NOMO-1 (cell line): ENCODE measurements around the gene EML1.
A peak's percentile ranks its signal among the peaks of the same experiment; 100 is the strongest.

ENCODE experiments used
- DNase-seq, 2 experiments: peaks; one replicate each; lab custom pipeline; 2025; ENCODE audit not compliant: unreplicated experiment in 2 of 2; lab: John Stamatoyannopoulos, UW

EML1 gene

DNA sequence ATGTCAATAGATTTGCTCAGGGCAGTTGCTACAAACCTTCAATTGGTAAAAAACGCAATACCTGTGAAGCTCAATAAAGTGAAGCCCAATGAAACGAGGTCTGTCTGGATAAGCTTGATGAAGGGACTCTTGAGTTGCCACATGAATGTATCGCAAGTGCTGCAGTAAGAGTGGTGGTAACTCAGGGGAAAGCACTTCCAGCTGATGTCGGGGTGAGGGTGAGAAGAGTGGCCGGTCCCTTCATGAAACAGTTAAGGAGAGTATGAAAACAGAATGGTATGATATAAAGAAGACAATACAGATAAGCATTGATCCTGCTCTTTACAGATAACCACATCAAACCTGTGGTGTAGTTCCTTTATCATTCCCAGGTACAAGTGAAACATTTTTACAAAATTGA, 188.6 kb downstream of the EML1 start:
- no peak for DNase-seq

GRCh38 chr14:99982537-99983250, 189.5 kb downstream of the EML1 start:
- DNase-seq, result peak; percentile 16 to 72

DNA sequence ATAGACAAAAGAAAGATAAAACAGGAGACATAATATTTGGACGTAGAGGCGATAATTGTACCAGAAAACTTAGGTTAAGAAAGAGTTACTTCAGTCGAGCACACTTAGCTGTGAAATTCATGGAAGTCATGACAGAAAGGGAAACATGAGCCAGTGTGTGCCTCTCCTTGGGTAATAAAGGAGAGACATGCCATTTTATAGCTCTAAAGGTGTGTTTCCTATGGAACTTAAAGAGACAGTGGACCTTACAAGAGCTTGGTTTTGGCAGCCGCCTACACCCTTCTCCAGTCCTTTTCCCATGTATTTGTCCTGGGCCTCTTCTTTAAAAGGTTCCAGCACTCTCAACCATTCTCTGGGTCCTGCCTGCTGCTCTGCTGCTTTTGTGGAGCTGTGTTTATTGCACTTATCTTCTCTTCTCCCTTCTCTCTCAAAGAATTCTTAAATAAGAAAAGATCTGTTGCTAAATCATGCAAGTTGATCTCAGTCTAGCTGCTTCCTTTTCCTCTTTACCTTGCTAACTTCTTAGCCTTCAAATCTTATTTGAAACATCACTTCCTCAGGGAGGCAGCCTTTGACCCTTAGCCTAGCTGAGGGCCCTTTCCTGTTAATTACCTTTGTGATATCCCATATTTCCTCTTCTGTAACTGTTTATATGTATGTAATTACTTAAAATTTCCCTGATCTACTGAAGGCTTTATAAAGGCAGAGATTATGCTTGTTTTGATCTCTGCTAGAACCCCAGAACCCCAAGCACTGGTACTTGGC, 190.2 kb downstream of the EML1 start:
- peak in 1 of 2 experiments; percentile 21 for DNase-seq

GRCh38 chr14:99984036-99984435, 190.8 kb downstream of the EML1 start:
- no peak for DNase-seq

DNA sequence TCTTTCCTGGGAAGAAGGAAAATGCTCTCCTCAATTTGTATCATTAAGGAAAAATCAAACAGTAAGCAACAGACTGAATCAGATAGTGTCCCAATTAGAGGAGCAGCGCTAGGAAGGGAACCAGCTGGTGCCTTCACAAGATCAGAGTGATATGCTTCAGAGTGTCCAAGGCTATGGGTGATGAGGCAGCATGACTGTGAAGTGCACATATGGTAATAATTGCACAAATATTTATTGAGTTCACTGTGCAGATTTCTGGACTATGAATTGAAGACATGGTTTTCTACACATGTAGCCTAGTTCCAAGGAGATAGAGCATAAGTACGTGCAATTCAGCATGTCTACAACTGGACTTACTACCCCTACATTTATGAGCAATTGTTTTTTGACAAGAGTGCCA, 193.2 kb downstream of the EML1 start:
- no peak for DNase-seq

- DNase-seq, result no peak
These were observed 195.8 kb downstream of the EML1 start for GRCh38 chr14:99989032-99989431.

GRCh38 chr14:99990268-99991170, 197.3 kb downstream of the EML1 start:
- no peak for DNase-seq

GRCh38 chr14:99991331-99991730, 198.1 kb downstream of the EML1 start:
- no peak for DNase-seq
